Neural cell (in vitro differentiated cells): ENCODE results near the gene RBM10. TPM values are rescaled to one million over a fixed set of nuclear protein-coding genes. Genes with fewer than 3 reads are reported as not detected.
A peak's percentile ranks its signal among the peaks of the same experiment; 100 is the strongest.

Experiments
- H2AFZ ChIP-seq: fragments of 200-600, 300-800 bp; sonication (generic), shearing (Covaris generic); 2 replicates; pipeline ENCODE4 v1.6.0; 2014; ENCODE audit warnings: low read depth, mild to moderate bottlenecking, antibody characterized with exemption, low read length, moderate library complexity
- H3F3A ChIP-seq: fragments of 200-600 bp; shearing (Covaris generic); 2 replicates; pipeline ENCODE4 v1.6.1; 2016; ENCODE audit warnings: mild to moderate bottlenecking, moderate library complexity, mixed read lengths, antibody characterized with exemption, low read length; ENCODE audit not compliant: insufficient read depth, poor library complexity, severe bottlenecking
- H3K27ac ChIP-seq: fragments of 200-600, 300-800 bp; sonication (generic), shearing (Covaris generic); 2 replicates; pipeline ENCODE4 v1.5.1; 2014; ENCODE audit warnings: mild to moderate bottlenecking, low read length, moderate library complexity
- H3K27me3 ChIP-seq: fragments of 300-800, 200-600 bp; sonication (generic), shearing (Covaris generic); 2 replicates; pipeline ENCODE4 v1.6.0; 2014; ENCODE audit warnings: mild to moderate bottlenecking, low read depth, low read length, moderate library complexity; ENCODE audit not compliant: insufficient read depth
- H3K36me3 ChIP-seq: fragments of 300-800, 200-600 bp; sonication (generic), shearing (Covaris generic); 2 replicates; pipeline ENCODE4 v1.5.1; 2014; ENCODE audit warnings: mild to moderate bottlenecking, antibody characterized with exemption, low read length, moderate library complexity; ENCODE audit not compliant: insufficient read depth
- H3K4me2 ChIP-seq: fragments of 300-800, 200-600 bp; sonication (generic), shearing (Covaris generic); 2 replicates; pipeline ENCODE4 v1.6.0; 2014; ENCODE audit warnings: mild to moderate bottlenecking, low read length
- H3K4me3 ChIP-seq: fragments of 300-800, 200-600 bp; sonication (generic), shearing (Covaris generic); 2 replicates; pipeline ENCODE4 v1.5.1; 2014; ENCODE audit warnings: mild to moderate bottlenecking, low read length, moderate library complexity
- H3K79me2 ChIP-seq: fragments of 200-600 bp; shearing (Covaris generic); replicated peaks from 2 replicates; pipeline ENCODE4 v1.6.0; 2014; ENCODE audit warnings: mild to moderate bottlenecking, low read length, moderate library complexity; ENCODE audit not compliant: insufficient read depth
- H3K9ac ChIP-seq: fragments of 300-800, 200-600 bp; sonication (generic), shearing (Covaris generic); 2 replicates; pipeline ENCODE4 v1.6.1; 2016; ENCODE audit warnings: mild to moderate bottlenecking, low read length, mixed read lengths
- H3K9me2 ChIP-seq: fragments of 200-600 bp; shearing (Covaris generic); 2 replicates; pipeline ENCODE4 v1.6.1; 2016; ENCODE audit warnings: mild to moderate bottlenecking, low read length, mixed read lengths; ENCODE audit not compliant: insufficient read depth
- H3K9me3 ChIP-seq: fragments of 200-600, 300-800 bp; sonication (generic), shearing (Covaris generic); 2 replicates; pipeline ENCODE4 v1.6.1; 2016; ENCODE audit warnings: mild to moderate bottlenecking, mixed run types, low read length, moderate library complexity, mixed read lengths
- H4K20me1 ChIP-seq: fragments of 200-600 bp; shearing (Covaris generic); 2 replicates; pipeline ENCODE4 v1.6.1; 2016; ENCODE audit warnings: mild to moderate bottlenecking, mixed run types; ENCODE audit not compliant: insufficient read depth
- EP300 ChIP-seq: fragments of 450-650 bp; conservative IDR thresholded peaks from 2 replicates; pipeline ENCODE4 v1.6.1; 2014; ENCODE audit warnings: antibody characterized with exemption, mild to moderate bottlenecking, moderate library complexity; ENCODE audit not compliant: poor library complexity, severe bottlenecking
- EZH2 ChIP-seq: fragments of 200-600, 300-800 bp; shearing (Covaris generic), sonication (generic); IDR thresholded peaks from 2 replicates; pipeline ENCODE4 v1.6.1; 2014; ENCODE audit warnings: antibody characterized with exemption, low read length, borderline replicate concordance, mild to moderate bottlenecking; ENCODE audit not compliant: insufficient read depth, poor library complexity, severe bottlenecking
- MXI1 ChIP-seq: fragments of 450-650 bp; conservative IDR thresholded peaks from 2 replicates; pipeline ENCODE4 v1.6.1; 2014; ENCODE audit warnings: antibody characterized with exemption, mild to moderate bottlenecking; ENCODE audit not compliant: poor library complexity, severe bottlenecking
- POLR2AphosphoS5 ChIP-seq: IDR thresholded peaks from 2 replicates; pipeline ENCODE4 v1.6.1; 2012
- RAD21 ChIP-seq: fragments of 450-650 bp; conservative IDR thresholded peaks from 2 replicates; pipeline ENCODE4 v1.6.1; 2014; ENCODE audit warnings: antibody characterized with exemption, mild to moderate bottlenecking, moderate library complexity
- SMC3 ChIP-seq: fragments of 450-650 bp; conservative IDR thresholded peaks from 2 replicates; pipeline ENCODE4 v1.6.1; 2014; ENCODE audit warnings: antibody characterized with exemption, mild to moderate bottlenecking, moderate library complexity; ENCODE audit not compliant: poor library complexity
- TAF1 ChIP-seq: IDR thresholded peaks from 2 replicates; pipeline ENCODE4 v1.6.1; 2012; ENCODE audit warnings: low read depth
- polyA plus RNA-seq: library from polyadenylated mRNA; depleted of rRNA; stranded (reverse); fragments of >200 nt; gene quantifications from 2 replicates; pipeline ENCODE4 v1.2.3, GENCODE V29; 2014
- TF ChIP-seq, protein P1 (sequence below): IDR thresholded peaks from 2 replicates; pipeline ENCODE4 v1.6.1; 2012; ENCODE audit warnings: borderline replicate concordance
- TF ChIP-seq, protein P2 (sequence below): fragments of 450-650 bp; IDR thresholded peaks from 2 replicates; pipeline ENCODE4 v1.5.1; 2014; ENCODE audit warnings: antibody characterized with exemption, mild to moderate bottlenecking, moderate library complexity; ENCODE audit not compliant: poor library complexity, severe bottlenecking

The RBM10 gene
- polyA plus RNA-seq, 1 donor from 2014 or later: 53.1 TPM

GRCh38 chrX:47194194-47194787, 49.3 kb downstream of the RBM10 start:
- Histone ChIP-seq H2AFZ (no peak overlapping the region), H4K20me1 (peaks cover 15% of the 10 kb centered on the region), H3K4me3 (peak overlapping the region; percentile 85), H3K9me2 (no peaks in the 10 kb centered on the region), H3F3A (no peaks in the 10 kb centered on the region), H3K9ac (peak overlapping the region; percentile 96), H3K79me2 (peaks cover 45% of the 10 kb centered on the region), H3K27me3 (no peaks in the 10 kb centered on the region), H3K36me3 (no peaks in the 10 kb centered on the region), H3K4me2 (peak overlapping the region; percentile 55), H3K27ac (peak overlapping the region; percentile 91), H3K9me3 (no peaks in the 10 kb centered on the region)
- TF ChIP-seq, protein P1, sequence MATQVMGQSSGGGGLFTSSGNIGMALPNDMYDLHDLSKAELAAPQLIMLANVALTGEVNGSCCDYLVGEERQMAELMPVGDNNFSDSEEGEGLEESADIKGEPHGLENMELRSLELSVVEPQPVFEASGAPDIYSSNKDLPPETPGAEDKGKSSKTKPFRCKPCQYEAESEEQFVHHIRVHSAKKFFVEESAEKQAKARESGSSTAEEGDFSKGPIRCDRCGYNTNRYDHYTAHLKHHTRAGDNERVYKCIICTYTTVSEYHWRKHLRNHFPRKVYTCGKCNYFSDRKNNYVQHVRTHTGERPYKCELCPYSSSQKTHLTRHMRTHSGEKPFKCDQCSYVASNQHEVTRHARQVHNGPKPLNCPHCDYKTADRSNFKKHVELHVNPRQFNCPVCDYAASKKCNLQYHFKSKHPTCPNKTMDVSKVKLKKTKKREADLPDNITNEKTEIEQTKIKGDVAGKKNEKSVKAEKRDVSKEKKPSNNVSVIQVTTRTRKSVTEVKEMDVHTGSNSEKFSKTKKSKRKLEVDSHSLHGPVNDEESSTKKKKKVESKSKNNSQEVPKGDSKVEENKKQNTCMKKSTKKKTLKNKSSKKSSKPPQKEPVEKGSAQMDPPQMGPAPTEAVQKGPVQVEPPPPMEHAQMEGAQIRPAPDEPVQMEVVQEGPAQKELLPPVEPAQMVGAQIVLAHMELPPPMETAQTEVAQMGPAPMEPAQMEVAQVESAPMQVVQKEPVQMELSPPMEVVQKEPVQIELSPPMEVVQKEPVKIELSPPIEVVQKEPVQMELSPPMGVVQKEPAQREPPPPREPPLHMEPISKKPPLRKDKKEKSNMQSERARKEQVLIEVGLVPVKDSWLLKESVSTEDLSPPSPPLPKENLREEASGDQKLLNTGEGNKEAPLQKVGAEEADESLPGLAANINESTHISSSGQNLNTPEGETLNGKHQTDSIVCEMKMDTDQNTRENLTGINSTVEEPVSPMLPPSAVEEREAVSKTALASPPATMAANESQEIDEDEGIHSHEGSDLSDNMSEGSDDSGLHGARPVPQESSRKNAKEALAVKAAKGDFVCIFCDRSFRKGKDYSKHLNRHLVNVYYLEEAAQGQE: no peak
- TF ChIP-seq RAD21 (no peak), MXI1 (no peak), EP300 (no peak), TAF1 (no peak), EZH2 (no peak), POLR2AphosphoS5 (no peak), SMC3 (no peak)
- TF ChIP-seq, protein P2, sequence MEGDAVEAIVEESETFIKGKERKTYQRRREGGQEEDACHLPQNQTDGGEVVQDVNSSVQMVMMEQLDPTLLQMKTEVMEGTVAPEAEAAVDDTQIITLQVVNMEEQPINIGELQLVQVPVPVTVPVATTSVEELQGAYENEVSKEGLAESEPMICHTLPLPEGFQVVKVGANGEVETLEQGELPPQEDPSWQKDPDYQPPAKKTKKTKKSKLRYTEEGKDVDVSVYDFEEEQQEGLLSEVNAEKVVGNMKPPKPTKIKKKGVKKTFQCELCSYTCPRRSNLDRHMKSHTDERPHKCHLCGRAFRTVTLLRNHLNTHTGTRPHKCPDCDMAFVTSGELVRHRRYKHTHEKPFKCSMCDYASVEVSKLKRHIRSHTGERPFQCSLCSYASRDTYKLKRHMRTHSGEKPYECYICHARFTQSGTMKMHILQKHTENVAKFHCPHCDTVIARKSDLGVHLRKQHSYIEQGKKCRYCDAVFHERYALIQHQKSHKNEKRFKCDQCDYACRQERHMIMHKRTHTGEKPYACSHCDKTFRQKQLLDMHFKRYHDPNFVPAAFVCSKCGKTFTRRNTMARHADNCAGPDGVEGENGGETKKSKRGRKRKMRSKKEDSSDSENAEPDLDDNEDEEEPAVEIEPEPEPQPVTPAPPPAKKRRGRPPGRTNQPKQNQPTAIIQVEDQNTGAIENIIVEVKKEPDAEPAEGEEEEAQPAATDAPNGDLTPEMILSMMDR: no peak

- no peaks in the 10 kb centered on the region for H3K27me3 ChIP-seq
- H3K79me2 ChIP-seq: peaks cover 45% of the 10 kb centered on the region
- no peaks in the 10 kb centered on the region for H3K9me2 ChIP-seq
- no peaks in the 10 kb centered on the region for H3K9me3 ChIP-seq
- peak overlapping the region; percentile 85 for H3K4me3 ChIP-seq
- no peak overlapping the region for H2AFZ ChIP-seq
- TF ChIP-seq, protein P2: no peak
- no peak for TF ChIP-seq EZH2
- TF ChIP-seq MXI1: no peak
- TF ChIP-seq SMC3: no peak
- TF ChIP-seq TAF1: no peak
- TF ChIP-seq, protein P1: no peak
- H3F3A ChIP-seq: no peaks in the 10 kb centered on the region
- H3K4me2 ChIP-seq: peak overlapping the region; percentile 44
- H3K27ac ChIP-seq: no peak overlapping the region
- H3K9ac ChIP-seq: peak overlapping the region; percentile 38
- H4K20me1 ChIP-seq: peaks cover 15% of the 10 kb centered on the region
- H3K36me3 ChIP-seq: no peaks in the 10 kb centered on the region
Measured at GRCh38 chrX:47196098-47196497, 51.1 kb downstream of the RBM10 start.
